Keratinocyte (primary cell): Measurements from ENCODE around the gene GPC3. TPM values are rescaled to one million over a fixed set of nuclear protein-coding genes. Genes with fewer than 3 reads are reported as not detected.

Source experiments
- DNase-seq: peaks from one replicate; pipeline ENCODE4 v3.0.0-alpha.2; 2011; ENCODE audit warnings: low read depth, missing footprints, low spot score
- FAIRE-seq: peaks from 2 replicates; lab custom pipeline; 2011; peaks lifted over from hg19 to GRCh38; lab: Jason Lieb, UNC
- H2AFZ ChIP-seq: 2 replicates; pipeline ENCODE4 v1.6.0; 2012; ENCODE audit warnings: low read length, control low read depth, inconsistent platforms; ENCODE audit not compliant: control insufficient read depth
- H3K27ac ChIP-seq: 2 replicates; pipeline ENCODE4 v1.5.1; 2011; ENCODE audit warnings: low read length; ENCODE audit not compliant: control insufficient read depth, insufficient read depth
- H3K27me3 ChIP-seq: 3 replicates; pipeline ENCODE4 v1.6.0; 2011; ENCODE audit warnings: low read length; ENCODE audit not compliant: control insufficient read depth, insufficient read depth; ENCODE audit errors: extremely low read depth
- H3K36me3 ChIP-seq, 2 experiments: 2 replicates in 1 of 2; 3 replicates in 1 of 2; pipeline ENCODE4 v1.5.1; 2011; ENCODE audit warnings: low read length in 2 of 2, mild to moderate bottlenecking in 1 of 2; ENCODE audit not compliant: control insufficient read depth in 2 of 2, insufficient read depth in 2 of 2; ENCODE audit errors: extremely low read depth in 1 of 2
- H3K4me1 ChIP-seq: 3 replicates; pipeline ENCODE4 v1.5.1; 2011; ENCODE audit warnings: low read length; ENCODE audit not compliant: control insufficient read depth, insufficient read depth; ENCODE audit errors: extremely low read depth
- H3K4me2 ChIP-seq: 3 replicates; pipeline ENCODE4 v1.6.0; 2011; ENCODE audit warnings: low read depth, low read length; ENCODE audit not compliant: control insufficient read depth, insufficient read depth; ENCODE audit errors: extremely low read depth
- H3K4me3 ChIP-seq, 3 experiments: fragments of 200-600 bp in 1 of 3; sonication (generic) in 1 of 3; 2 replicates in 2 of 3; 3 replicates in 1 of 3; pipeline ENCODE4 v1.5.1; 2011 to 2016; ENCODE audit warnings: low read length in 3 of 3, mild to moderate bottlenecking in 3 of 3, control low read depth in 2 of 3, inconsistent platforms in 1 of 3, low read depth in 1 of 3, mixed read lengths in 1 of 3, mixed run types in 1 of 3, moderate library complexity in 1 of 3; ENCODE audit not compliant: control insufficient read depth in 2 of 3, insufficient read depth in 2 of 3; ENCODE audit errors: extremely low read depth in 1 of 3
- H3K79me2 ChIP-seq: 2 replicates; pipeline ENCODE4 v1.6.0; 2012; ENCODE audit warnings: low read length; ENCODE audit not compliant: control insufficient read depth, insufficient read depth
- H3K9ac ChIP-seq: 3 replicates; pipeline ENCODE4 v1.6.0; 2011; ENCODE audit warnings: low read length; ENCODE audit not compliant: control insufficient read depth, insufficient read depth; ENCODE audit errors: extremely low read depth
- H3K9me1 ChIP-seq: 3 replicates; pipeline ENCODE4 v1.6.0; 2011; ENCODE audit warnings: low read length; ENCODE audit not compliant: control insufficient read depth, insufficient read depth; ENCODE audit errors: extremely low read depth
- H3K9me3 ChIP-seq: 2 replicates; pipeline ENCODE4 v1.5.1; 2012; ENCODE audit warnings: low read depth, low read length; ENCODE audit not compliant: control insufficient read depth
- H4K20me1 ChIP-seq: 3 replicates; pipeline ENCODE4 v1.6.0; 2011; ENCODE audit warnings: low read length; ENCODE audit not compliant: control insufficient read depth, insufficient read depth; ENCODE audit errors: extremely low read depth
- EZH2 ChIP-seq: IDR thresholded peaks from one replicate; pipeline ENCODE4 v1.6.1; 2012; ENCODE audit warnings: inconsistent platforms, mild to moderate bottlenecking, low read length, moderate library complexity
- dilution Hi-C: fragments of 300-500 bp; cut with MboI; formaldehyde crosslinking; loops from one replicate; pipeline ENCODE4 v1.7.0; 2020; ENCODE audit warnings: low sequenced_read_pairs; ENCODE audit not compliant: extremely low pct_ligation_motif_present
- polyA plus RNA-seq, 5 experiments: library from polyadenylated mRNA; depleted of rRNA in 3 of 5; stranded (reverse) in 3 of 5; stranded (forward) in 1 of 5; unstranded in 1 of 5; fragments of >200 nt; gene quantifications; 1 replicate in 1 of 5; 2 replicates in 3 of 5; 3 replicates in 1 of 5; pipeline versions ENCODE4 v1.2.1 to v1.2.3, GENCODE V29; 2011 to 2012; ENCODE audit warnings: missing spikeins in 2 of 5, low read depth in 1 of 5, low replicate concordance in 1 of 5
- TF ChIP-seq, protein P1 (sequence below), 3 experiments: IDR thresholded peaks in 1 of 3; conservative IDR thresholded peaks in 1 of 3; optimal IDR thresholded peaks in 1 of 3; 2 replicates in 2 of 3; 3 replicates in 1 of 3; pipeline versions ENCODE3 to v1.5.1; 2011; ENCODE audit warnings: low read length in 3 of 3, mild to moderate bottlenecking in 3 of 3, moderate library complexity in 2 of 3, control low read depth in 1 of 3, inconsistent platforms in 1 of 3; ENCODE audit not compliant: insufficient read depth in 2 of 3; ENCODE audit errors: extremely low read depth in 1 of 3

GPC3 gene
- polyA plus RNA-seq, 1 donor (not counting 4 experiments of a cell fraction or from before 2014, with no cell fraction given), result 0.03 TPM

DNA sequence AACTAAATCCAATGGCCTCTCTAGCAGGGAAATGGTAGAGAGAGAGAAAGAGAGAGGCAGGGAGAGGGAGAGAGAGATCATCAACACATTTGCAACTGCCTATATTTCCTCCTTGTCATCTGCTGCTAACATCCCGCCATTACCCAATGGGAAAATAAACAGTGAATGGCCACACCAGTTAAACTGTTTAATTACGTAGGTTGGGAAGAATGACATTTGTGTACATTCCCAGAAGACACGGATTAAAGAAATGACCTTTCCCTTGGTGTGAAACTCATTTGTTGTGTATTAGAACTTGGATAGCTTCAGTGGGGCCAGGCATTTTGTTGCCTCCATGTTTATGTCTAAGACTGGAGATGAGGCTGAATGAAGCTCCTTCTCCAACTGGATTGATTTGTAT, 474.4 kb downstream of the GPC3 start:
- no peaks in the 10 kb centered on the region for H3K79me2 ChIP-seq
- FAIRE-seq (no peak), DNase-seq (no peak)
- no peaks in the 10 kb centered on the region for H3K9me1 ChIP-seq
- no peak overlapping the region for H3K9ac ChIP-seq
- no peaks in the 10 kb centered on the region for H3K27me3 ChIP-seq
- no peak overlapping the region for H2AFZ ChIP-seq
- no peaks in the 10 kb centered on the region for H4K20me1 ChIP-seq
- no peak overlapping the region for H3K4me3 ChIP-seq
- H3K36me3 ChIP-seq, result no peaks in the 10 kb centered on the region
- dilution Hi-C loops, result no loop called here
- TF ChIP-seq EZH2, result no peak
- TF ChIP-seq, protein P1, sequence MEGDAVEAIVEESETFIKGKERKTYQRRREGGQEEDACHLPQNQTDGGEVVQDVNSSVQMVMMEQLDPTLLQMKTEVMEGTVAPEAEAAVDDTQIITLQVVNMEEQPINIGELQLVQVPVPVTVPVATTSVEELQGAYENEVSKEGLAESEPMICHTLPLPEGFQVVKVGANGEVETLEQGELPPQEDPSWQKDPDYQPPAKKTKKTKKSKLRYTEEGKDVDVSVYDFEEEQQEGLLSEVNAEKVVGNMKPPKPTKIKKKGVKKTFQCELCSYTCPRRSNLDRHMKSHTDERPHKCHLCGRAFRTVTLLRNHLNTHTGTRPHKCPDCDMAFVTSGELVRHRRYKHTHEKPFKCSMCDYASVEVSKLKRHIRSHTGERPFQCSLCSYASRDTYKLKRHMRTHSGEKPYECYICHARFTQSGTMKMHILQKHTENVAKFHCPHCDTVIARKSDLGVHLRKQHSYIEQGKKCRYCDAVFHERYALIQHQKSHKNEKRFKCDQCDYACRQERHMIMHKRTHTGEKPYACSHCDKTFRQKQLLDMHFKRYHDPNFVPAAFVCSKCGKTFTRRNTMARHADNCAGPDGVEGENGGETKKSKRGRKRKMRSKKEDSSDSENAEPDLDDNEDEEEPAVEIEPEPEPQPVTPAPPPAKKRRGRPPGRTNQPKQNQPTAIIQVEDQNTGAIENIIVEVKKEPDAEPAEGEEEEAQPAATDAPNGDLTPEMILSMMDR (optimal IDR thresholded peaks at IDR 0.05 in 1 of 3, IDR thresholded peaks at IDR 0.05 in 1 of 3, conservative IDR thresholded peaks at IDR 0.05 in 1 of 3; ENCODE audit: extremely low read depth in 1 of 3, insufficient read depth in 2 of 3, low read length in 3 of 3), result no peak
- H3K4me2 ChIP-seq, result no peak overlapping the region
- no peaks in the 10 kb centered on the region for H3K9me3 ChIP-seq
- no peaks in the 10 kb centered on the region for H3K4me1 ChIP-seq
- H3K27ac ChIP-seq, result no peak overlapping the region

DNA sequence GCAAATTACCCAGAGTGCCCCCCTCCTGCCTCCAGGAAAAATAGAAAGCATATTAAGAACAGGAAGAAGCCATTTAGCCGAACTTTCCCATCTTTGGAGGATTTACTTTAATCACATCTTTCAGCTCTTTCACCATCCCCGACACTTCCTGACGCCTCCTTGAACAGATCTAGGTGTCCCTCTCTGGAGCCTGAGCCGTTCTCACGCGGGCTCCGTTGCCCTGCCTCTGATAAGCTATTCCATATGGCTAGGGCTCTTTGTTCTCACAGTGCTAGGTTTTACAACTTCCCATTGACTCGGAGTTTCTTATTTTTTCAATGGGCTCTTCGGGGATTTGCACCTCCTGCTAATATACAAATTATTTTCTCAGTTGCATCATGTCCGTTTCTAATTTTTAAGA, 488.0 kb downstream of the GPC3 start:
- H4K20me1 ChIP-seq, result no peaks in the 10 kb centered on the region
- no peak overlapping the region for H3K4me2 ChIP-seq
- no peak overlapping the region for H3K27ac ChIP-seq
- no peak for DNase-seq
- H3K36me3 ChIP-seq, result no peaks in the 10 kb centered on the region
- FAIRE-seq, result no peak
- dilution Hi-C loops, result no loop called here
- H3K79me2 ChIP-seq, result no peaks in the 10 kb centered on the region
- no peaks in the 10 kb centered on the region for H3K9me3 ChIP-seq
- no peaks in the 10 kb centered on the region for H3K27me3 ChIP-seq
- TF ChIP-seq, protein P1 (optimal IDR thresholded peaks at IDR 0.05 in 1 of 3, IDR thresholded peaks at IDR 0.05 in 1 of 3, conservative IDR thresholded peaks at IDR 0.05 in 1 of 3; ENCODE audit: extremely low read depth in 1 of 3, insufficient read depth in 2 of 3, low read length in 3 of 3), result no peak
- no peak for TF ChIP-seq EZH2
- H3K4me1 ChIP-seq, result no peaks in the 10 kb centered on the region
- H3K4me3 ChIP-seq, result no peak overlapping the region
- no peaks in the 10 kb centered on the region for H3K9me1 ChIP-seq
- H3K9ac ChIP-seq, result no peak overlapping the region
- H2AFZ ChIP-seq, result no peak overlapping the region
